HG02870 (cell line): ENCODE results near the gene TTLL7.
"Not testable (repeated sequence)": the region's sequence is repeated elsewhere in the genome, so short reads cannot be mapped to it uniquely, and the experiment has no call there.

Experiments used
- ATAC-seq: cut with Tn5 transposase; IDR thresholded peaks from one replicate; pipeline ENCODE4 v1.9.1; 2021; ENCODE audit warnings: mild to moderate bottlenecking, moderate library complexity; ENCODE audit not compliant: unreplicated experiment

TTLL7 gene

GRCh38 chr1:83997631-83998030, 1.3 kb downstream of the TTLL7 start:
- ATAC-seq, result no peak

GRCh38 chr1:83996621-83997020, 2.3 kb downstream of the TTLL7 start:
- ATAC-seq, result no peak

- ATAC-seq, result no peak
Observed at GRCh38 chr1:83996191-83996590, 2.7 kb downstream of the TTLL7 start.

- ATAC-seq, result no peak
Observed at GRCh38 chr1:83995649-83996048, 3.3 kb downstream of the TTLL7 start.

GRCh38 chr1:83994111-83994510, 4.8 kb downstream of the TTLL7 start:
- no peak for ATAC-seq

GRCh38 chr1:83990734-83991133, 8.2 kb downstream of the TTLL7 start:
- ATAC-seq, result no peak

- ATAC-seq, result no peak
Observed at GRCh38 chr1:83985048-83985447, 13.9 kb downstream of the TTLL7 start.

- not testable (repeated sequence) for ATAC-seq
Observed at GRCh38 chr1:83983918-83984317, 15.0 kb downstream of the TTLL7 start.

- no peak for ATAC-seq
Observed at GRCh38 chr1:83978056-83978455, 20.9 kb downstream of the TTLL7 start.

GRCh38 chr1:83976920-83977319, 22.0 kb downstream of the TTLL7 start:
- no peak for ATAC-seq

- ATAC-seq, result no peak
Observed at GRCh38 chr1:83970802-83971201, 28.1 kb downstream of the TTLL7 start.

GRCh38 chr1:83970114-83970513, 28.8 kb downstream of the TTLL7 start:
- no peak for ATAC-seq

- no peak for ATAC-seq
Observed at GRCh38 chr1:83967336-83967735, 31.6 kb downstream of the TTLL7 start.

- no peak for ATAC-seq
Observed at GRCh38 chr1:83964153-83964552, 34.8 kb downstream of the TTLL7 start.

GRCh38 chr1:83961571-83962295, 37.2 kb downstream of the TTLL7 start:
- no peak for ATAC-seq

- no peak for ATAC-seq
Observed at GRCh38 chr1:83960669-83961277, 38.2 kb downstream of the TTLL7 start.

- ATAC-seq, result no peak
Observed at GRCh38 chr1:83959824-83960498, 39.0 kb downstream of the TTLL7 start.

- ATAC-seq, result no peak
Observed at GRCh38 chr1:83958704-83959103, 40.2 kb downstream of the TTLL7 start.

- no peak for ATAC-seq
Observed at GRCh38 chr1:83954166-83954823, 44.6 kb downstream of the TTLL7 start.

GRCh38 chr1:83950106-83950661, 48.7 kb downstream of the TTLL7 start:
- no peak for ATAC-seq

- ATAC-seq, result no peak
Observed at GRCh38 chr1:83942914-83943313, 56.0 kb downstream of the TTLL7 start.
